Measurements from ENCODE around the gene HACD3.
A peak's percentile ranks its signal among the peaks of the same experiment; 100 is the strongest.
"Not testable (repeated sequence)": the region's sequence is repeated elsewhere in the genome, so short reads cannot be mapped to it uniquely, and the experiment has no call there.

The HACD3 gene

DNA sequence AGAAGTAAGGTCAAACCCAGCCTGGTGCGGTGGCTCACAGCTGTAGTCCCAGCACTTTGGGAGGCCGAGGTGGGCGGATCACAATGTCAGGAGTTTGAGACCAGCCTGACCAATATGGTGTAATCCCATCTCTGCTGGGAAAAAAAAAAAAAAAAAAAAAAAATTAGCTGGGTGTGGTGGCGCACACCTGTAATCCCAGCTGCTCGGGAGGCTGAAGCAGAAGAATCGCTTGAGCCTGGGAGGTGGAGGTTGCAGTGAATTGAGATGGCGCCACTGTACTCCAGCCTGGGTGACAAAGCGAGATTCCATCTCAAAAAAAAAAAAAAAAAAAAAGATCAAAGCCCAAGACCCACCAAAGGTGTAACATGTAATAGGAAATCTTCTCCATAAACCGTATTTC, 19.0 kb downstream of the HACD3 start:
- not testable (repeated sequence) for DNase-seq (ENCODE audit: low read depth)

DNA sequence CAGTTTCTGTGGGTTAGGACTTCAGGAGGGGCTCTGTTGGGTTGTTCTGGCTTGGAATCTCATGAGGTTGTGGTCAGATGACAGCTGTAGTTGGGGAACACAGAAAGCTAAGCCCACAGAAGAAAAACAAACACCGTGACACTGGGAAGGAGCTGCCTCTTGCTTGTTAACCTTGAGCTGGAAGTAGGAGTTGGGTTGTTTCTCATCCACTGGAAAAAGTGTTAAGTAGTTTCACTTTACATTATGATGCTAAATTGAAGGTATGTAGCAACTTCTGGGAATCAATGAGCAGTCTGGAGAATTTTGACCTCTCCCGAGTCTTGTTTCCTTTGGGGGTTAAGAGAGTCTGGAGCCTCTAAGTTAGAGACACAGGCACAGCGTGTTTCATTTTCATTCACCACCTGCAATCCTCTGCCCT, 20.4 kb downstream of the HACD3 start:
- no peak for DNase-seq (ENCODE audit: low read depth)

DNA sequence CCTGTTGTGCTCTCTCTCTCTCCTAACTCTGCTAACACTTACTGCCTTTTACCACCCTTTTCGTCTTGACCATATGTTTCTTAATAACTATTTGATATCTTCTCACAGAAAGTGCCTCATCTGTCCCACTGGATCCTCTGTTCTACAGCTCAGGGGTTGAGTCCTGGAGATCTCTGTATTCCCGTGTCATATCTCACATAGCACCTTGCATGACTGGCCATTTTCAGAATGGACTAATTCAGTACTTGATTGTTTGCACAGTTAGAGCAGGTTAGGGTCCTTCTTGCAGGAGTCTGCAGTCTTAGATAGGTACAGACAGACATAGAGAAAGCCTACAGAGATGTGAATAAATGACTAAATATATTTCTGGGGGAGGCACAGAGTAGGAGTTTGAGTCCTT, 20.9 kb downstream of the HACD3 start:
- DNase-seq (ENCODE audit: low read depth): no peak

- DNase-seq (ENCODE audit: low read depth): not testable (repeated sequence)
These were observed 22.6 kb downstream of the HACD3 start for GRCh38 chr15:65552851-65553250.

DNA sequence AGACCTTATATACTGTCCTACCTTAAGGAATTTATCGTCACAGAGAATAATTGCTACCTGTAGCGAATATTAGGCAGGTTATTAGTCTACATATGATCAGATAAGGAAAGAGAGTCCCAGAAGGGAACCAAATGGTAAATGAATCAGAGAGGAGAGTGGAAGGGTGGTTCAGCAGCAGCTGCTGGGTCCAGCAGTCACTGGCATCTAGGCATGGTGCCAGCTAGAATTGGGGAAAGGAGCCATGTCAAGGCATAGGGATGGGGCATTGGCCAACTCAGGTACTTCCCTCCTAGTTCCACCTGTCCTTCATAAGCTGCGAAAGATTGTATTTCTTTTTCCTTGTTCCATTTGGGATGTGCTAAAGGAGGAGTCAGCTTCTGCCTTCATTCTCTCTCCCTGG, 23.4 kb downstream of the HACD3 start:
- DNase-seq (ENCODE audit: low read depth): no peak

- DNase-seq (ENCODE audit: low read depth): no peak
These were observed 26.4 kb downstream of the HACD3 start for GRCh38 chr15:65556622-65557021.

DNA sequence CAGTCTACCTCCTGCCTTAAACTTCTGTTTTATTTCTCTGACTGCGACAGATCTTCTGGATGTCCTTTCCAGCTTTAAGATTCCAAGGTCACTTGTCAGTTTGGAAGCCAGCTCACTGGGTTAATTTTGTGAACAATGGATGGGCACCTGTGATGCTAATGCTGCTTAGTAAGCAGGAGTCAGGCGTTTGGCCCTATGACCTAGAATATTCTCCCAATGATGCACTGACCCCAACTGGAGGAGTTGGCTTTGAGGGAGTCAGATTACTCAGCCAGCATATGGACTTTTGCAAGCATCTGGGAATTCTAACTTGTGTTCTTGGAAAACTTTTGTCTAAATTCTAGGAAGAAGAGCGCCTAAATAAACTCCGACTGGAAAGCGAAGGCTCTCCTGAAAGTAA, 28.1 kb downstream of the HACD3 start:
- peak; percentile 55 for DNase-seq (ENCODE audit: low read depth)

GRCh38 chr15:65558997-65559760, 28.9 kb downstream of the HACD3 start:
- no peak for DNase-seq (ENCODE audit: low read depth)

DNA sequence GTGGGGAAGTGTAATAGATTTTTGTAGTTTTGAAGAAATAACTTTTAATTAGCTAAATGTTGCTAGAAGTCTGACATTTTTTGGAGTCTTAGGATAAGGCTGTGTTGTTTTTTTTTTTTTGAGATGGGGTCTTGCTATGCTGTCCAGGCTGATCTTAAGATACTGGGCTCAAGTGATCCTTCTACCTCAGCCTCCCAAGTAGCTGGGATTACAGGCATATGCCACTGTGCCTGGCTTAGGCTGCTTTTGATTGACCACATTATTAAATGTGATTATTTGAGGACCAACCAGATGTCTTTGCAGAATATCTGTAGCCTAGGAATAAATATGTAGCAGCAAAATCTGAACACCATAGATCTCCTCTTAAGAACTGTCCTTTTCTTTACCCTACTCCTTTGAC, 29.7 kb downstream of the HACD3 start:
- DNase-seq (ENCODE audit: low read depth): no peak

DNA sequence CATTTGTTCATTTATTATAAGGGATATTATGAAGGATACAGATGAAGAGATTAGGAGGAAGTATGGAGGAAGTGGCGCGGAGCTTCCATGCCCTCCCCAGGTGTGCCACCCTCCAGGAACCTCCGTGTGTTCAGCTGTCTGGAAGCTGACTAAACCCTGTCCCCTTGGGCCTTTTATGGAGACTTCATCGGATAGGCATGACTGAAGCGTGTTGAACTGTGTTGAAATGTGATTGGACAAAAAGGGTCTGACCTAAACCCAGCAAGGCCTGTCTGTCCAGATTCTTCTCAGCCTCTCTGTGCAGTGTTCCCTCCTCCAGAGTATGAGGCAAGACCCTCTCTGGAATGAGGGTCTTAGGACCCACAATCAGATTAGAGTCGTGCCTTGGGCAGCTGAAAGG, 31.7 kb downstream of the HACD3 start:
- DNase-seq (ENCODE audit: low read depth): no peak

DNA sequence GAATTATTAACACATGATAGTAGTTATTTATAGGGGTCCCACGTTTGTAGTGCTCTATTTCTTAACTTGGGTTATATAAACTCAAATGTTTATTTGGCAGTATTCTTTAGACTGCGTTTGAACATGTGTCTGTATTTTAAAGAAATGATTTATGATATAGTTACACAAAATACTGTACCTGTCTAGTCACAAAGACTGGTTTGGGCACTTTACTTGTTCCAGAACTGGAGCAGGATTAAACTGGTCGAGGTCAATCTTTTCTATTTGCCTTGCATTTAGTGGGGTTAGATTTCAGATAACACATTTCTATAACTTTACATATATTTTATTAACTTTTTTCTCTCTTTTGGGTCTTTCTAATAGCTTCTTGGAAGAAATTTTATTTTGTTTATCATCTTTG, 39.5 kb downstream of the HACD3 start:
- no peak for DNase-seq (ENCODE audit: low read depth)

DNA sequence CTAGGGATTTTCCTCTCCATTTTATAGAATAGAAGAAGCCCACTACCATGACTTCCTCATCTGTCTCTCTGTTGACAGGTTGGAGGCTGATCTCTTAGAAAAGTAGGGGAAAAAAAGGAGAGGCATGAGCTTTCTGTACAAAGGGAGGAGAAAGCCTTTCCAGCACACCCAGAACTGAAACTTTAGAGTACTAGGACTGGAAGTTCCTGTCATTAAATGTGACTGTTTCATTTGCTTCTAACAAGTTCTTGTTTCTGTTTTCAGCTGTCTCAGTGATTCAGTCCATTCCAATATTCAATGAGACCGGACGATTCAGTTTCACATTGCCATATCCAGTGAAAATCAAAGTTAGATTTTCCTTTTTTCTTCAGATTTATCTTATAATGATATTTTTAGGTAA, 41.7 kb downstream of the HACD3 start:
- DNase-seq (ENCODE audit: low read depth): no peak

DNA sequence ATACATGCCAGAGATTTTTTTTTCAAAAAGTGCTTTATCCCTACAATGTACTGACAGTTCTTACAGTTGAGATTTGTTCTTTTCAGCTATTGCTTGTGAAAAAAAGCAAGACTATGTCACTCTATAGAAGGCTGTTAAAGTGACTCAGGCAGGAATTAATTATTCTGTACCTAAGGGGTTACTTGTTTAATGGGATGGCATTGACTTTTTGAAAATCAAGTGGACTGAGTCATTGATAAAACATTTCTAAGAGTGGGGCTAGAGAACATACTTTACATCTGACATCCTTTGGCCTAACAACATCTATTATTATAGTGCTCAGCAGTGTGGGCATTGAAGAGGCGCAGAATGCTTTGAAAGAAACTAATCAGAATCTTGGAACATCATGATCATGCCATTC, 46.4 kb downstream of the HACD3 start:
- DNase-seq (ENCODE audit: low read depth): peak; percentile 31

GRCh38 chr15:65577129-65577996, 47.1 kb downstream of the HACD3 start:
- DNase-seq (ENCODE audit: low read depth): no peak

- no peak for DNase-seq (ENCODE audit: low read depth)
These were observed 48.9 kb downstream of the HACD3 start for GRCh38 chr15:65578904-65579728.

DNA sequence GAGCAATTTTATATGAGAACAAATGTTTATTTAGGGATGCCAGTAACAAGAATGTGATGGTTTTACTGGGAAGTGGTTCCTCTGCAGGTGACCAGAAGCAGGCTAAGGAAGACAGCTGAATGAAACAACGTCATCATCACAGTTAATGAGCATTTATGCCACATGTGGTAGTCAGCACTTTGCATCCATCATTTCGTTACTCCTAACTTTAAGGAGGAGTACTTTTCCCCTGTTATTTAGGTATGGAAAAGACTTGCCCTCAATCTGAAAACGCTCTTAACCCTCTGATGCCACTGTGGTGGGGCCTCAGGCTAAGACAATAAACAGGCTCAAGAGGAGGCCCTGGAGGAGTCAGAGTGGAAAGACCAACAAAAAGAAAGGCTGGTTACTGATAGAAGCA, 49.5 kb downstream of the HACD3 start:
- no peak for DNase-seq (ENCODE audit: low read depth)

DNA sequence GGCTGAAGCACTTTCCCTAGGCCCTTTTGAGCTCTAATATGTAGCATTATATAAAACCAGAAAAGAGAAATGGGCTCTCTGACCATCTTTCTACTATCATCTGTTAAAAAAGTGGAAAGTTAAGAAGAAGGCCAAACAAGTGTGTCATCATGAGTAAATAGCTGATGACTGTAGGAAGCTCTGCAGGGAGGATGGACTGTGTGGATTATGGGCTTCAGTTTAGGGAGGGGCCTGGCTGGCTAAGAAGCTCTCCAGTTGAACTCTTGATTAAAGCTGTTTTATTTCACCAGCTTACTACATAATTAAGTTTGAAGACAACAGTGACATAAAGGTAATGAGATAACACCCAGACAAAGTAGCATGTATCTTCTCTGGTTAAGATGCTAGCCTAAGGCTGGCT, 50.0 kb downstream of the HACD3 start:
- peak; percentile 53 for DNase-seq (ENCODE audit: low read depth)

GRCh38 chr15:65583701-65584100, 53.4 kb downstream of the HACD3 start:
- no peak for DNase-seq (ENCODE audit: low read depth)

DNA sequence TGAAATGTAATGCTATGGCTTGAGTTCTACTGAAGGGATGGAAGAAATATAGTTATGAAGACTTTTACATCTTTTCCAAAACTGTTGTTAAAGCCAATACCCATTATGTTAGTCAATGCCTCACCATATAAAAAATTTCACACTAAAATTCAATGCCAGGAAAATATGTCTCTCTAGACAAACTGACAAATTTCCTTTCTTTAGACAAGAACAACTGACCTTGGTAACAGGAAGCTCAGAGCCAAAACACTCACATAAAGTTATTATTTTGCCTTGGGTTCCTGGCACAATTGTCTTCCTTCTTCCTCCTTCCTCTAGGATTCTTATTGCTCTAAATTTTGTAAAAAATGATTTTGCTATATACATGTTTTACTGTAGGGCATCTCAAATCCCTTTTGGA, 54.0 kb downstream of the HACD3 start:
- DNase-seq (ENCODE audit: low read depth): no peak

DNA sequence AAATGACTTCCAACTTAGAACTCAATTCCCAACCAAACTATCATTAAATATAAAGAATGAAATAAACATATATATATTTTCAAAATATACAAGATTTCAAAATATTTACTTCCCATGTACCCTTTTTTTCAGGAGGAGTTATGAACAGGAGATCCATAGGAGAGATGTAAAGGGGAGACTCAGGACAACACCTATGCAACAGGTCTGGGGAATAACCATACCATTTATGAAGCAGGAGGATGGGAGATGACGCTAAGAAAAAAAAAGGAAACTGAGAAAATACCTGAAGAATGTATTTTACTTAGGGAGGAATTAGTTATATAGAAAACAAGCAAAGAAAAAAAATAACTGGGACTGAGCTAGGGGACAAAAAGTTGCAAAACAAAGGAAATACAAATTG, 56.8 kb downstream of the HACD3 start:
- DNase-seq (ENCODE audit: low read depth): no peak

- no peak for DNase-seq (ENCODE audit: low read depth)
These were observed 65.7 kb downstream of the HACD3 start for GRCh38 chr15:65595960-65596359.

DNA sequence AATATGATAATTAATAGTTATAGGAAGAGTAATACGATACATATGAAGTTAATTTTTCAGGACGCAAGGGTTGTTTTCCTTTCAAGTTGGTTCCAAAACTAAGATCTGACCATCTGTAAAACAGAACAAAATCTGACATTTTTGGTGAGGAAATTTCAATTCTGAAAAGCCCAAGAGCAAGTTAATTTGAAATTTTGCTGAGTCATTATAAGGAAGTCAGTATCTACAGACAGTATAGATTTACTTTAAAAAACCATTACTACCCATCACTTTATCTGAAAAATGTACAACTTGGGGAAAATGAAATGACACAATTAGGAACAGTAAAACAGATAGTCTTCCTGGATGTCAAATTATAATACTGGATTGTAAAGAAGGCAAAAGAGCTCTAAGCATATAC, 68.2 kb downstream of the HACD3 start:
- DNase-seq (ENCODE audit: low read depth): no peak

- no peak for DNase-seq (ENCODE audit: low read depth)
These were observed 69.4 kb downstream of the HACD3 start for GRCh38 chr15:65599677-65600076.

Measured in HS-5 (cell line).